CD14-positive monocyte (primary cell): ENCODE results near the gene STMND1. TPM values are rescaled to one million over a fixed set of nuclear protein-coding genes. Genes with fewer than 3 reads are reported as not detected.

ENCODE experiments used
- DNase-seq, 3 donors: peaks; one replicate each; pipeline ENCODE4 v3.0.0-alpha.2; 2011 to 2022
- H2AFZ ChIP-seq: 2 replicates; pipeline ENCODE4 v1.6.0; 2012; ENCODE audit warnings: mild to moderate bottlenecking, low read depth, low read length, inconsistent platforms; ENCODE audit not compliant: insufficient read depth, poor library complexity, severe bottlenecking
- H3K27ac ChIP-seq, 2 donors: 1 replicate in 1 of 2; 2 replicates in 1 of 2; pipeline ENCODE4 v1.5.1; 2012 to 2013; ENCODE audit warnings: low read length in 2 of 2, control low read depth in 1 of 2, inconsistent platforms in 1 of 2, low read depth in 1 of 2, mild to moderate bottlenecking in 1 of 2
- H3K27me3 ChIP-seq, 2 donors: one replicate each; pipeline versions ENCODE4 v1.6.0 to v1.6.1; 2011 to 2013; ENCODE audit warnings: low read length in 2 of 2; ENCODE audit not compliant: control insufficient read depth in 2 of 2, insufficient read depth in 2 of 2
- H3K36me3 ChIP-seq, 2 donors: replicated peaks in 1 of 2; 1 replicate in 1 of 2; 2 replicates in 1 of 2; pipeline versions ENCODE4 v1.5.1 to v1.6.1; 2012 to 2013; ENCODE audit warnings: low read length in 2 of 2, control low read depth in 1 of 2, inconsistent platforms in 1 of 2, mild to moderate bottlenecking in 1 of 2; ENCODE audit not compliant: insufficient read depth in 2 of 2, control insufficient read depth in 1 of 2
- H3K4me1 ChIP-seq, 2 donors: 1 replicate in 1 of 2; 2 replicates in 1 of 2; pipeline versions ENCODE4 v1.5.1 to v1.6.1; 2012 to 2013; ENCODE audit warnings: low read length in 2 of 2, control low read depth in 1 of 2, inconsistent platforms in 1 of 2, mild to moderate bottlenecking in 1 of 2, moderate library complexity in 1 of 2; ENCODE audit not compliant: insufficient read depth in 2 of 2, control insufficient read depth in 1 of 2
- H3K4me2 ChIP-seq: replicated peaks from 2 replicates; pipeline ENCODE3; 2012; ENCODE audit warnings: low read length, moderate library complexity, mild to moderate bottlenecking; ENCODE audit not compliant: poor library complexity, severe bottlenecking; ENCODE audit errors: extremely low read depth
- H3K4me3 ChIP-seq, 3 experiments: fragments of 200-600 bp in 1 of 3; sonication (generic) in 1 of 3; replicated peaks in 1 of 3; 1 replicate in 2 of 3; 2 replicates in 1 of 3; pipeline ENCODE4 v1.5.1; 2011 to 2013; ENCODE audit warnings: low read length in 3 of 3, mild to moderate bottlenecking in 3 of 3, control low read depth in 2 of 3, low read depth in 2 of 3, inconsistent platforms in 1 of 3, moderate library complexity in 1 of 3
- H3K79me2 ChIP-seq: 2 replicates; pipeline ENCODE4 v1.6.0; 2012; ENCODE audit warnings: mild to moderate bottlenecking, control low read depth, inconsistent platforms, low read length, moderate library complexity; ENCODE audit not compliant: insufficient read depth
- H3K9ac ChIP-seq: 2 replicates; pipeline ENCODE4 v1.6.0; 2017; ENCODE audit warnings: low read length, mild to moderate bottlenecking; ENCODE audit not compliant: insufficient read depth, poor library complexity, severe bottlenecking
- H3K9me3 ChIP-seq, 2 donors: replicated peaks in 1 of 2; 1 replicate in 1 of 2; 2 replicates in 1 of 2; pipeline versions ENCODE4 v1.5.1 to v1.6.1; 2012 to 2013; ENCODE audit warnings: low read length in 2 of 2, control low read depth in 1 of 2; ENCODE audit not compliant: control insufficient read depth in 1 of 2, insufficient read depth in 1 of 2
- H4K20me1 ChIP-seq: 2 replicates; pipeline ENCODE4 v1.6.0; 2012; ENCODE audit warnings: mild to moderate bottlenecking, low read length, control low read depth, moderate library complexity; ENCODE audit not compliant: insufficient read depth
- H3K27ac Mint-ChIP-seq, 7 donors: one replicate each; pipeline ENCODE4 v1.8.0; 2020; ENCODE audit warnings: mild to moderate bottlenecking in 7 of 7, mixed read lengths in 7 of 7, moderate library complexity in 6 of 7, inconsistent platforms in 2 of 7
- H3K27me3 Mint-ChIP-seq, 3 donors: one replicate each; pipeline ENCODE4 v1.8.0; 2021 to 2022; ENCODE audit warnings: low read depth in 3 of 3, mild to moderate bottlenecking in 3 of 3, mixed read lengths in 3 of 3, moderate library complexity in 3 of 3, inconsistent platforms in 1 of 3
- H3K36me3 Mint-ChIP-seq, 2 donors: one replicate each; pipeline ENCODE4 v1.8.0; 2020; ENCODE audit warnings: mixed read lengths in 2 of 2, inconsistent platforms in 1 of 2, mild to moderate bottlenecking in 1 of 2
- H3K4me1 Mint-ChIP-seq: one replicate; pipeline ENCODE4 v1.8.0; 2020; ENCODE audit warnings: mild to moderate bottlenecking, mixed read lengths
- H3K4me3 Mint-ChIP-seq, 2 donors: one replicate each; pipeline ENCODE4 v1.8.0; 2020; ENCODE audit warnings: mild to moderate bottlenecking in 2 of 2, mixed read lengths in 2 of 2, moderate library complexity in 1 of 2
- H3K9me3 Mint-ChIP-seq, 7 donors: one replicate each; pipeline ENCODE4 v1.8.0; 2020 to 2022; ENCODE audit warnings: mixed read lengths in 7 of 7, mild to moderate bottlenecking in 6 of 7, moderate library complexity in 6 of 7, inconsistent platforms in 2 of 7
- WGBS: methylation state at CpG from one replicate; pipeline ENCODE4 v1.1.5; 2013; ENCODE audit warnings: missing lambda C conversion rate; ENCODE audit not compliant: insufficient coverage; 5-methylcytosine and 5-hydroxymethylcytosine counted together
- intact Hi-C, 2 donors: fragments of 100-400 bp; cut with micrococcal nuclease; formaldehyde crosslinking; loops; one replicate each; pipeline versions ENCODE4 v1.15.0 to v1.15.1; 2023
- polyA plus RNA-seq, 3 donors: library from polyadenylated mRNA; depleted of rRNA in 1 of 3; unstranded in 2 of 3; stranded (reverse) in 1 of 3; fragments of 300-500 nt in 2 of 3; fragments of >200 nt in 1 of 3; fragmentation: Illumina TruSeq in 2 of 3; gene quantifications; 1 replicate in 2 of 3; 2 replicates in 1 of 3; pipeline ENCODE4 v1.2.3, GENCODE V29; 2012 to 2021
- TF ChIP-seq, protein P1 (sequence below): fragments of 200-600 bp; IDR thresholded peaks from one replicate; pipeline ENCODE4 v1.8.0; 2022; ENCODE audit warnings: antibody characterized with exemption, mild to moderate bottlenecking

STMND1 gene
- polyA plus RNA-seq, 3 donors: not detected

DNA sequence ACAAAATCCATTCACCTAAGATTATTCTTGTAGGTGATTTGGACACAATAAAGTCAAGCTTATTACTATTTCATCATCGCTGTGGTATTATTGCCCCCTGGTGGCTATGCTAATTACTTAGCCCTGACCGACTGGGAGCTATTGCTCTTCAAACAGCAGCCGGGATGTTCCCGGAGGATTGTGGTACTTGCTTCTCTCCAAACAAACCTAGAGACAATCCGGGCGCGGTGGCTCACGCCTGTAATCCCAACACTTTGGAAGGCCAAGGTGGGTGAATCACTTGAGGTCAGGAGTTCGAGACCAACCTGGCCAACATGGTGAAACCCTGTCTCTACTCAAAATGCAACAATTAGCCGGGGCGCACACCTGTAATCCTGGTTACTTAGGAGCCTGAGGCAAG, 15.4 kb upstream of the STMND1 start:
- no peaks in the 10 kb centered on the region for H3K36me3 Mint-ChIP-seq
- no peaks in the 10 kb centered on the region for H3K79me2 ChIP-seq
- no peak overlapping the region for H3K4me3 Mint-ChIP-seq
- no peaks in the 10 kb centered on the region for H3K36me3 ChIP-seq
- H3K27me3 Mint-ChIP-seq: peaks cover 3 to 8% (median 7%) of the 10 kb centered on the region in 3 donors
- no peaks in the 10 kb centered on the region for H3K27me3 ChIP-seq
- no peak for DNase-seq
- H3K9me3 ChIP-seq: no peaks in the 10 kb centered on the region
- H4K20me1 ChIP-seq: no peaks in the 10 kb centered on the region
- H3K4me3 ChIP-seq: no peak overlapping the region
- TF ChIP-seq, protein P1, sequence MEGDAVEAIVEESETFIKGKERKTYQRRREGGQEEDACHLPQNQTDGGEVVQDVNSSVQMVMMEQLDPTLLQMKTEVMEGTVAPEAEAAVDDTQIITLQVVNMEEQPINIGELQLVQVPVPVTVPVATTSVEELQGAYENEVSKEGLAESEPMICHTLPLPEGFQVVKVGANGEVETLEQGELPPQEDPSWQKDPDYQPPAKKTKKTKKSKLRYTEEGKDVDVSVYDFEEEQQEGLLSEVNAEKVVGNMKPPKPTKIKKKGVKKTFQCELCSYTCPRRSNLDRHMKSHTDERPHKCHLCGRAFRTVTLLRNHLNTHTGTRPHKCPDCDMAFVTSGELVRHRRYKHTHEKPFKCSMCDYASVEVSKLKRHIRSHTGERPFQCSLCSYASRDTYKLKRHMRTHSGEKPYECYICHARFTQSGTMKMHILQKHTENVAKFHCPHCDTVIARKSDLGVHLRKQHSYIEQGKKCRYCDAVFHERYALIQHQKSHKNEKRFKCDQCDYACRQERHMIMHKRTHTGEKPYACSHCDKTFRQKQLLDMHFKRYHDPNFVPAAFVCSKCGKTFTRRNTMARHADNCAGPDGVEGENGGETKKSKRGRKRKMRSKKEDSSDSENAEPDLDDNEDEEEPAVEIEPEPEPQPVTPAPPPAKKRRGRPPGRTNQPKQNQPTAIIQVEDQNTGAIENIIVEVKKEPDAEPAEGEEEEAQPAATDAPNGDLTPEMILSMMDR: peak; percentile 61
- no peaks in the 10 kb centered on the region for H3K4me1 Mint-ChIP-seq
- 36% methylated on average over 5 of the region's 11 CpGs for WGBS
- no peaks in the 10 kb centered on the region for H3K4me1 ChIP-seq
- H3K27ac ChIP-seq: no peak overlapping the region
- H3K4me2 ChIP-seq: no peak overlapping the region
- no peak overlapping the region for H2AFZ ChIP-seq
- intact Hi-C loops: no loop called here
- peaks cover 0 to 3% (median 1%) of the 10 kb centered on the region in 7 donors for H3K9me3 Mint-ChIP-seq
- H3K27ac Mint-ChIP-seq: no peak overlapping the region
- H3K9ac ChIP-seq: no peak overlapping the region

DNA sequence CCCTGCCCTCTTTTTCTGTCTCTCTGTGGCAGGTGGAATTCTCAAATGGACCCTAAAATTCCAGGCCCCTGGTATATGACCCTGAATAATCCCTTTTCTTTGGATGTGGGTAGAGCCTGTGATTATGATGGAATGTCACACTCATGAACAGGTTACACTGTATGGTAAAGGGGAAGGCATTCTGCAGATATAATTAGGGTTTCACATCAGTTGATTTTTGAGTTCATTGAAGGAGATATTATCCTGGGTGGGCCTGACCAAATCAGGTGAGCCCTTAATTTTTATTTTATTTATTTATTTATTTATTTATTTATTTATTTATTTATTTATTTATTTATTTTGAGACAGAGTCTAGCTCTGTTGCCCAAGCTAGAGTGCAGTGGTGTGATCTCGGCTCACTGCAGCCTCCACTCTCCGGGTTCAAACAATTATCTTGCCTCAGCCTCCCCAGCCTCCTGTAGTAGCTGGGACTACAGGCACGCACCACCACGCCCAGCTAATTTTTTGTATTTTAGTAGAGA, 13.7 kb upstream of the STMND1 start:
- H3K36me3 ChIP-seq: no peaks in the 10 kb centered on the region
- Mint-ChIP-seq H3K27me3 (peaks cover 6 to 10% (median 7%) of the 10 kb centered on the region in 3 donors), H3K36me3 (no peaks in the 10 kb centered on the region), H3K27ac (no peak overlapping the region), H3K9me3 (peaks cover 0 to 3% (median 1%) of the 10 kb centered on the region in 7 donors), H3K4me1 (no peaks in the 10 kb centered on the region), H3K4me3 (no peak overlapping the region)
- H3K27ac ChIP-seq: no peak overlapping the region
- TF ChIP-seq, protein P1: no peak
- H3K79me2 ChIP-seq: no peaks in the 10 kb centered on the region
- H3K4me2 ChIP-seq: no peak overlapping the region
- intact Hi-C loops: no loop called here
- H3K4me3 ChIP-seq: no peak overlapping the region
- H2AFZ ChIP-seq: no peak overlapping the region
- H3K9ac ChIP-seq: no peak overlapping the region
- no peaks in the 10 kb centered on the region for H3K4me1 ChIP-seq
- 80% methylated on average over 1 of the region's 4 CpGs for WGBS
- no peaks in the 10 kb centered on the region for H3K27me3 ChIP-seq
- H4K20me1 ChIP-seq: no peaks in the 10 kb centered on the region
- no peaks in the 10 kb centered on the region for H3K9me3 ChIP-seq
- no peak for DNase-seq
